ENCODE data around the gene MAPK4. TPM values are rescaled to one million over a fixed set of nuclear protein-coding genes. Genes with fewer than 3 reads are reported as not detected.

Gene MAPK4
- total RNA-seq, 8 experiments from 2014 or later, result 0.46 to 13.1 (median 10.6) TPM

DNA sequence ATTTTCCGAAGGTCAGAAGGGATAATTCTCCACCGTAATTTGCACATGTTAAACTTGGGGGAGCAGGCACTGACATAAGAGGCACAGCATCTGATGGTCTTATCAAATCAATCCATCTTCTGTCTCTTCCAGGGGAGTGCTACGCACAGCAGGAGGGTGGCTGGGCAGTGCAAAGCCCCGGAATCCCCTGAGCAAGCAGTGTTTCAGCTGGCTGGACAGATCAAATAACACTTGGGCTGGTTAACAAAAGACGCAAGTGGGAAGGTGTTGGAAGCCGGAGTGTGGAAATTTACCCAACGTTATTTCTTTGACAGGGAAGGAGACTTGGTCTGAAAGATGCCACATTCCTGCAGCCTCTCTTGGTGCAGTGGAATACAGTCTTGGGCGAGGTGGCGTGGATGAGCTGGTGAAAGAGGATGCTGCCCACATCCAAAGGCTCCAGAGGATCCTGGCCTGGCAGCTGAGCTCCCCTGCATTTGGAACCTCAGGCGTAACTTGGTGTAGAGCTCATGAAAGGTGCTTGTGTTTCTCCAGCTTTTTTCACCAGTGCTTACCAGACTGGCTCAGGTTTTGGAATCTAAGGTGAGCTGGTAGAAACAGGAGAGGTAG lies 103.0 kb downstream of the MAPK4 start:
- Histone ChIP-seq H3K27ac (peak overlapping the region; percentile 5 to 7), H3K4me3 (no peak overlapping the region), H3K4me1 (replicated peaks in 1 of 2) (peaks cover 15 to 23% of the 10 kb centered on the region in 2 donors)
- 22 to 80% (median 60%) methylated on average over 1 to 10 of the region's 10 CpGs; no CpG with 5 or more reads in 1 of the 10 experiments for WGBS, 10 experiments
- peak in 5 of 8 experiments; percentile 44 to 92 (median 85) for ATAC-seq (replicated peaks in 6 of 8)
- in situ Hi-C loops (cut with MboI; ENCODE audit: low pct_unique_long_range_greater_than_20kb in 2 of 9, low sequenced_read_pairs in 9 of 9, unreplicated experiment in 9 of 9), result loop anchor here in 1 of 9 experiments (10.0 kb wide), 1 partner anchor 122 kb away; no protein-coding TSS in a partner anchor

DNA sequence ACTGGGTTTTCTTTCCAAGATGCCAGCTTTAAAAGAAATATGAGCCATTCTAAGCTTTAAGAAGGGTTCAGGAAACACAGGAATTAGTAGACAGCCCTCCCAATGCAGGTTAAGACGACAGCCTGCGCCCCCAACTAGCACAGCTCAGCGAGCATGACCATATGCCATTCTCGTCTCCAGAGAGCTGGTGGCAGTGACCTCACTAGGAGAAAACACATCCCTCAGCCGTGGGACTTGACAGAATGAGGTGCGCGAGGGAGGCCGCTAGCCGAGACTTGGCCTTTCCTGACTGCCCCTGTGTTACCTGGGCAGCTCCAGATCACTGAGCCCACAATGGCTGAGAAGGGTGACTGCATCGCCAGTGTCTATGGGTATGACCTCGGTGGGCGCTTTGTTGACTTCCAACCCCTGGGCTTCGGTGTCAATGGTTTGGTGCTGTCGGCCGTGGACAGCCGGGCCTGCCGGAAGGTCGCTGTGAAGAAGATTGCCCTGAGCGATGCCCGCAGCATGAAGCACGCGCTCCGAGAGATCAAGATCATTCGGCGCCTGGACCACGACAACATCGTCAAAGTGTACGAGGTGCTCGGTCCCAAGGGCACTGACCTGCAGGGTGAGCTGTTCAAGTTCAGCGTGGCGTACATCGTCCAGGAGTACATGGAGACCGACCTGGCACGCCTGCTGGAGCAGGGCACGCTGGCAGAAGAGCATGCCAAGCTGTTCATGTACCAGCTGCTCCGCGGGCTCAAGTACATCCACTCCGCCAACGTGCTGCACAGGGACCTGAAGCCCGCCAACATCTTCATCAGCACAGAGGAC lies 103.9 kb downstream of the MAPK4 start:
- Histone ChIP-seq H3K4me3 (no peak overlapping the region), H3K27ac (no peak overlapping the region), H3K4me1 (replicated peaks in 1 of 2) (peaks cover 15 to 23% of the 10 kb centered on the region in 2 donors)
- in situ Hi-C loops (cut with MboI; ENCODE audit: low pct_unique_long_range_greater_than_20kb in 2 of 9, low sequenced_read_pairs in 9 of 9, unreplicated experiment in 9 of 9), result loop anchor here in 1 of 9 experiments (10.0 kb wide), 1 partner anchor 121 kb away; no protein-coding TSS in a partner anchor
- peak in 3 of 8 experiments; percentile 41 to 50 (median 44) for ATAC-seq (replicated peaks in 6 of 8)
- 0 to 100% (median 85%) methylated on average over 1 to 19 of the region's 40 CpGs; no CpG with 5 or more reads in 2 of the 10 experiments for WGBS, 10 experiments

DNA sequence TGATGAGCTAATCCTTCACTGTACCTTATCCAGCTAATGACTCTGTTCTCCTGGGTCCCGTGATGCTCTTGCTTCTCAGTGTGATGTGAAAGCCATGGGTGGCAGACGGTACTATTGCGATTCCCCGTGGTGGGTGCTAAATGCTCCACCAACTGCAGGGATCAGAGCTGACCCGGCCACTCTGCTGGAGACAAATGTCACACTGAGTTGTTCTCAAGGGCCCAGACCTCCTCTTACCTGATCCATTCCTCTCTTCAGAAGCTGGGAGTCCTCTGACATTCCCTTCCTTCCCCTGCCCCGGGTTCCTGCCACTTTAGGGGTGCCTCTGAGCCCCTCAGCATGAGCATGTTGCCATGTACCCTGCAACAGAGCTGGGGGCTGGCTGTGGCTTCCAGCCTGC lies 105.1 kb downstream of the MAPK4 start:
- ATAC-seq (replicated peaks in 6 of 8), result no peak
- Histone ChIP-seq H3K4me1 (replicated peaks in 1 of 2) (peaks cover 15 to 23% of the 10 kb centered on the region in 2 donors), H3K4me3 (no peak overlapping the region), H3K27ac (no peak overlapping the region)
- WGBS, 10 experiments, result 0 to 85% (median 40%) methylated on average over 1 to 6 of the region's 6 CpGs; no CpG with 5 or more reads in 3 of the 10 experiments
- in situ Hi-C loops (cut with MboI; ENCODE audit: low pct_unique_long_range_greater_than_20kb in 2 of 9, low sequenced_read_pairs in 9 of 9, unreplicated experiment in 9 of 9), result loop anchor here in 1 of 9 experiments (10.0 kb wide), 1 partner anchor 120 kb away; no protein-coding TSS in a partner anchor

DNA sequence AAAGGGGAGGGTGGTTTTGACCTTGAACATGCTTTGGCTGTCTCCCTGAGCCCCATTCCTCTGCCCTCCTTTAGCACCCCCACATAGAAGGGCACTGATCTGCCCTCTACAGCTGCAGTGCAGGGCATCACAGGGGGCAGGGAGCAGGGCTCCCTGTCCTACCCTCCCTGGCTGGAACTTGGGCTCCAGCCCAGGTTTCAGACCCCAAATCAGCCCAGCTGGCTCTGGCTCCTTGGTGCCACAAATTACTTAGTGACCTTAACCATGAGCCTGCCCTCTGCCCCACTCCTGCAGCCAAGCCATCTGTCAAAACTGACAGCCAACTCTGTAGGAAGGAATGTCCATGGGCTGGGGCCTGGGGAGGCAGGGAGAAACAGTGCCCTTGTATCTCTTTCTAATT lies 105.6 kb downstream of the MAPK4 start:
- in situ Hi-C loops (cut with MboI; ENCODE audit: low pct_unique_long_range_greater_than_20kb in 2 of 9, low sequenced_read_pairs in 9 of 9, unreplicated experiment in 9 of 9), result loop anchor here in 1 of 9 experiments (10.0 kb wide), 1 partner anchor 119 kb away; no protein-coding TSS in a partner anchor
- ATAC-seq (replicated peaks in 6 of 8), result peak in 1 of 8 experiments; percentile 41
- H3K4me3 ChIP-seq, result no peak overlapping the region
- no peak overlapping the region for H3K27ac ChIP-seq
- peaks cover 15 to 23% of the 10 kb centered on the region in 2 donors for H3K4me1 ChIP-seq (replicated peaks in 1 of 2)

DNA sequence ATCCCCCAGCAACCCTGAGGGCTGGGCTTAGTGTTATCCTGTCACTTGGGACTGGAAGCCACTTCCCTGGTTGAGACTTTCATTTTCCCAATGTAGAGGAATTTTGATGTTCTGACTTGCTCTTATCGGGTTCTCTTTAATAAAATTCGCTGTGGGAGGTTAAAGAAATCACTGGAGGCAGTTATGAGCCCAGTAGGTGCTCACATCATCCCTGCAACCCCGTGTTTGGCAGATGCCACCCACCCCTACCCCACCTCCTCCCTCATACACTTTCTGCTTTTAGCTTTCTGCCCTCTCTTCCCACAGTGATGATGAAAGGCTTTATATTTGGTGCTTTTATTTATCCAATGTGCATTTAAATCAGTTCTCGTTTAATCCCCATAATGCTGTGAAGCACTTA lies 106.6 kb downstream of the MAPK4 start:
- peaks cover 15 to 23% of the 10 kb centered on the region in 2 donors for H3K4me1 ChIP-seq (replicated peaks in 1 of 2)
- no peak overlapping the region for H3K27ac ChIP-seq
- 0 to 100% (median 55%) methylated on average over 1 of the region's 4 CpGs; no CpG with 5 or more reads in 4 of the 10 experiments for WGBS, 10 experiments
- no peak for ATAC-seq (replicated peaks in 6 of 8)
- in situ Hi-C loops (cut with MboI; ENCODE audit: low pct_unique_long_range_greater_than_20kb in 2 of 9, low sequenced_read_pairs in 9 of 9, unreplicated experiment in 9 of 9), result loop anchor here in 1 of 9 experiments (10.0 kb wide), 1 partner anchor 118 kb away; no protein-coding TSS in a partner anchor
- no peak overlapping the region for H3K4me3 ChIP-seq

DNA sequence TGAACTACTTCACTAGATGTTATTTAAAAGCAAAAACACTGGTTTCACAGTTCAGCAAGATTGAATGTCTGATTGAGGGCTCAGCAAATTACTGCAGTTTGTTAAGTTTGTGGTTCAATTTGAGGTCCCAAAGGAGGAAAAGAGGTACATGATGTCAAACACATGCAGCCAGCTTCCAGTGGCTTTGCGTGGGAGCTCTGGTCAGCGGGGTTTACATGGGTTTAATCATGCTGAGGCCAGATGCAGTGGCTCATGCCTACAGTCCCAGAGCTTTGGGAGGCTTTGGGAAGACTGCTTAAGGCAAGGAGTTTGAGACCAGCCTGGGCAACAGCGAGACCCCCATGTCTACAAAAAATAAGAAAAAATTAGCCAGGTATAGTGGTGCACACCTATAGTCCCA lies 111.5 kb downstream of the MAPK4 start:
- peaks cover 0 to 6% of the 10 kb centered on the region in 2 donors for H3K4me1 ChIP-seq (replicated peaks in 1 of 2)
- no peak overlapping the region for H3K4me3 ChIP-seq
- H3K27ac ChIP-seq, result no peak overlapping the region
- no peak for ATAC-seq (replicated peaks in 6 of 8)
- in situ Hi-C loops (cut with MboI; ENCODE audit: low pct_unique_long_range_greater_than_20kb in 2 of 9, low sequenced_read_pairs in 9 of 9, unreplicated experiment in 9 of 9), result no loop called here
- 0 to 95% (median 62%) methylated on average over 1 to 3 of the region's 3 CpGs; no CpG with 5 or more reads in 4 of the 10 experiments for WGBS, 10 experiments

DNA sequence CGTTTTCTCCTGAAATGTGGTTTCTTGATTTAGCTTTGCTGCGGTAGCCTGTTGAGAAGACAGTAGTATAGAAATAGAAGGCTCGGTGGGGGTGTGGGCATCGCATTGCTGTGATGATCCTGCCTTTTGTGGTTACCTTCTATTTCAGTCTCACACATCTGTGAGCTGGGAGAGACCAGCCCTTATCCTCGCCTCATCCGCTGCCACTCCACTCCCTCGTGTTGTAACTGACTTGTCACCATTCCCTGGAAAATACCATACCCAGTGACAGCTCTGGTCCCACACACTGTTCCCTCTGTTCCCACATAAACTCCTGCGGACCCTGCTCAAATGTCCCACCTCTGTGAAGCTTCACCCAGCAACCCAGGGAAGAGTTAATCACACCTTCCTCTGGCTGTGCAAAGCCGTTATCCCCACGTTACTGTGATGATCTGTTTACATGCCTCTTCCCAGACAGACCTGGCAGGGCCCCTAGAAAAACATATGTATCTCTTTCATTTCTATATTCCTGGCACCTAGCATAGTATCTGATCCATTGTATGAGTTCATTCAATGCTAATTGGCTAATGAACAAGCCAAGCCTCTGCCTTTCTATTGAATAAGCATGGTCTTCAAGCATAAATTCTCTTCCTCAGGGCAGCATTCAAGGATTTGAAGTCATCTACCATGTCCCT lies 114.6 kb downstream of the MAPK4 start:
- Histone ChIP-seq H3K4me3 (no peak overlapping the region), H3K27ac (no peak overlapping the region), H3K4me1 (replicated peaks in 1 of 2) (peaks cover 9 to 20% of the 10 kb centered on the region in 2 donors)
- in situ Hi-C loops (cut with MboI; ENCODE audit: low pct_unique_long_range_greater_than_20kb in 2 of 9, low sequenced_read_pairs in 9 of 9, unreplicated experiment in 9 of 9), result no loop called here
- WGBS, 10 experiments, result 0 to 100% (median 78%) methylated on average over 1 to 9 of the region's 10 CpGs; no CpG with 5 or more reads in 1 of the 10 experiments
- peak in 1 of 8 experiments; percentile 62 for ATAC-seq (replicated peaks in 6 of 8)

DNA sequence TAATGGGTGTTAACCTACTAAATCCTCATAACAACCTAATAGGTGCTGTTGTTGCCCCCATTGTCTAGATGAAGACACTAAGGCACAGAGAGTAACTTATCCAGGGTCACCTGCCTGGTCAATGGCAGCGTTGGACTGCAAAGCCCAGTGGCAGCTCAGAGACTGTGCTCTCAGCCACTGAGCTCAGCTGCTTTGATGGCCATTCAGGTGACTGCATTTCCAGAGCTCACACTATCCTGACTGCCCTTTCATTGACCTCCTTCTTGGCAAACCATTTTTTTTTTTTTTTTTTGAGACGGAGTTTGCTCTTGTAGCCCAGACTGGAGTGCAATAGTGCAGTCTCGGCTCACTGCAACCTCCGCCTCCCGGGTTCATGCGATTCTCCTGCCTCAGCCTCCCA lies 115.2 kb downstream of the MAPK4 start:
- Histone ChIP-seq H3K27ac (no peak overlapping the region), H3K4me1 (replicated peaks in 1 of 2) (peaks cover 10 to 22% of the 10 kb centered on the region in 2 donors), H3K4me3 (no peak overlapping the region)
- 34 to 94% (median 67%) methylated on average over 3 to 6 of the region's 6 CpGs; no CpG with 5 or more reads in 5 of the 10 experiments for WGBS, 10 experiments
- ATAC-seq (replicated peaks in 6 of 8), result no peak
- in situ Hi-C loops (cut with MboI; ENCODE audit: low pct_unique_long_range_greater_than_20kb in 2 of 9, low sequenced_read_pairs in 9 of 9, unreplicated experiment in 9 of 9), result no loop called here

DNA sequence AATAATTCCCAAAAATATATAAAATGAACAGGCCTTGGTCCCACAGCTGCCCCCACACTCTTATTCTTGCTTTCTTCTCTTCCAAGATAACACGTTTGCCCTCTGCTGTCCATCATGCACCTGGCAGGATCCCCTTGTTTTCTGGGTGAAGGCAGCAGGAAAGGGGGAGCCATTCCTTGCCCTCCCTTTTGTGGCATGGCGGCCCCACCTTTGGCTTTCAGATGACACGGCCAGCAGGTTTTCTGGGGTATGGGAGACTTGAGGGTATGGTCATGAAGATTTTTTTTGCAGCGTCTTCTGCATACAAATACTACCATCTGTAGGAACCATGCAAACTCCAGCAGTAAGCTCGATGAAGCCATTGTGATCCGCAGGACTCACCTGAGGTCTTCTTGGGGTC lies 118.8 kb downstream of the MAPK4 start:
- 7 to 92% (median 59%) methylated on average over 1 to 5 of the region's 6 CpGs; no CpG with 5 or more reads in 4 of the 10 experiments for WGBS, 10 experiments
- H3K27ac ChIP-seq, result peak overlapping the region in 1 of 2 donors; percentile 67
- ATAC-seq (replicated peaks in 6 of 8), result no peak
- in situ Hi-C loops (cut with MboI; ENCODE audit: low pct_unique_long_range_greater_than_20kb in 2 of 9, low sequenced_read_pairs in 9 of 9, unreplicated experiment in 9 of 9), result no loop called here
- no peak overlapping the region for H3K4me3 ChIP-seq
- H3K4me1 ChIP-seq (replicated peaks in 1 of 2), result peaks cover 10 to 15% of the 10 kb centered on the region in 2 donors

DNA sequence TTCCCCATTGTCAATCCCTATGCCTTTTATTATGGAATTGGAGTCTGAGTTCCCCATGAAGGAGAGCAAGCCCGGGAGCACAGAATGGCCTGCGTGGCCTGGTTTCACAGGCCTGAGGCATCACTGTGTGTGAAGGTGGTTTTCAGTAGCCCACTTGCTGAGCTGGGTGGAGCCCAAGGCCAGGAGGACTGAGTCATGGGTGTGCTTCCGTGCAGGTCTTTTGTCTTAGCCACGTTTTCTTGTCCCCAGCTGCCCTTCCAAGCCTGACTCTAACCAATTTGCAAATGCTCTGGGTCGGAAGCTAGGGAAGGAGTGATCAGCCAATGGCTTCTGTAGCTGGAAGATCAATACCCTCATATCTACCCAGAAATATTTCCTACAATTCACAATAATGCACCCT lies 119.2 kb downstream of the MAPK4 start:
- H3K27ac ChIP-seq, result peak overlapping the region in 1 of 2 donors; percentile 67
- in situ Hi-C loops (cut with MboI; ENCODE audit: low pct_unique_long_range_greater_than_20kb in 2 of 9, low sequenced_read_pairs in 9 of 9, unreplicated experiment in 9 of 9), result no loop called here
- 42 to 87% (median 63%) methylated on average over 1 to 3 of the region's 5 CpGs; no CpG with 5 or more reads in 6 of the 10 experiments for WGBS, 10 experiments

DNA sequence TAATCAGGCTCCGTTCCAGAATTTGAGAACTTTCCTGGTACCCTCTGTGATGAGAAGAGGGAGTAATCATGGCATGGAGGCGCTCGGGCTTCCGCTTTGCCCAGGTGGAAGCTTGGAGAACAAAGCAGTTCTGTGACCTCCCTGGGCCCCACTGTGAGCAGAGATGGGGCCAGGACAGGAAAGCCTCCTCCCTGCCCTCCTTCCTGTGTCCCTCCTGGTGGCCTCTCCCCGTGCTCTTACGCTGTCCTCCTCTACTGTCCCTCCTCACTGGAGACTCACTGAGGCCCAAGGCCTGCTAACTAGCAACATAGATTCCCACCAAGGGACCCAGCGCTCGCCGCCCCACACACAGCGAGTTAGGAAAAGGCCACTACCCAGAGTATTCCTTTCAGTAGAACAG lies 119.8 kb downstream of the MAPK4 start:
- WGBS, 10 experiments, result 42 to 100% (median 90%) methylated on average over 1 to 10 of the region's 10 CpGs; no CpG with 5 or more reads in 3 of the 10 experiments
- in situ Hi-C loops (cut with MboI; ENCODE audit: low pct_unique_long_range_greater_than_20kb in 2 of 9, low sequenced_read_pairs in 9 of 9, unreplicated experiment in 9 of 9), result no loop called here
- H3K4me3 ChIP-seq, result no peak overlapping the region
- H3K27ac ChIP-seq, result peak overlapping the region in 1 of 2 donors; percentile 16
- peaks cover 10 to 15% of the 10 kb centered on the region in 2 donors for H3K4me1 ChIP-seq (replicated peaks in 1 of 2)
- peak in 1 of 8 experiments; percentile 6 for ATAC-seq (replicated peaks in 6 of 8)

More for the DNA sequence above, 119.2 kb downstream of the MAPK4 start:
- ATAC-seq (replicated peaks in 6 of 8), result peak in 3 of 8 experiments; percentile 49 to 80 (median 58)
- Histone ChIP-seq H3K4me1 (replicated peaks in 1 of 2) (peaks cover 10 to 15% of the 10 kb centered on the region in 2 donors), H3K4me3 (no peak overlapping the region)

DNA sequence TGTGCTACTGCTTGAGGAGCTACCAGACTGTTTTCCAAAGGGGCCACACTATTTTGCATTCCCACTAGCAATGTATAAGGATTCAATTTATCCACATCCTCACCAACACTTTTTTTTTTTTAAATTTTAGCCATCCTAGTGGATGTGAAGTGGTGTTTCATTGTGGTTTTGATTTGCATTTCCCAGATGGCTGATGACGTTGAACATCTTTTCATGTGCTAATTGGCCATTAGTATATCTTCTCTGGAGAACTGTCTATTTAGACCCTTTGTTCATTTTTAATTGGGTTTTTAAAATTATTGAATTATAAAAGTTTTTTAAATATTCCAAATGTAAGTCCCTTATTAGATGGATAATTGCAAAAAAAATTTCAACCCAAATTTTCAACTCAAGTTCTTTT lies 121.1 kb downstream of the MAPK4 start:
- no peak for ATAC-seq (replicated peaks in 6 of 8)
- WGBS, 10 experiments, result 0 to 67% (median 21%) methylated on average over 1 of the region's 1 CpG; no CpG with 5 or more reads in 2 of the 10 experiments
- H3K4me3 ChIP-seq, result no peak overlapping the region
- in situ Hi-C loops (cut with MboI; ENCODE audit: low pct_unique_long_range_greater_than_20kb in 2 of 9, low sequenced_read_pairs in 9 of 9, unreplicated experiment in 9 of 9), result no loop called here
- peaks cover 10 to 15% of the 10 kb centered on the region in 2 donors for H3K4me1 ChIP-seq (replicated peaks in 1 of 2)
- H3K27ac ChIP-seq, result no peak overlapping the region

All from motor neuron (in vitro differentiated cells).